ENCODE data around the gene CCDC51. TPM values are rescaled to one million over a fixed set of nuclear protein-coding genes. Genes with fewer than 3 reads are reported as not detected.

Gene CCDC51
- total and polyA plus RNA-seq, 9 of the 15 experiments (the other 6 are each of a cell fraction or from before 2014, with no cell fraction given) = 6.5 to 18.6 (median 15.7) TPM

- TF ChIP-seq, protein P1, sequence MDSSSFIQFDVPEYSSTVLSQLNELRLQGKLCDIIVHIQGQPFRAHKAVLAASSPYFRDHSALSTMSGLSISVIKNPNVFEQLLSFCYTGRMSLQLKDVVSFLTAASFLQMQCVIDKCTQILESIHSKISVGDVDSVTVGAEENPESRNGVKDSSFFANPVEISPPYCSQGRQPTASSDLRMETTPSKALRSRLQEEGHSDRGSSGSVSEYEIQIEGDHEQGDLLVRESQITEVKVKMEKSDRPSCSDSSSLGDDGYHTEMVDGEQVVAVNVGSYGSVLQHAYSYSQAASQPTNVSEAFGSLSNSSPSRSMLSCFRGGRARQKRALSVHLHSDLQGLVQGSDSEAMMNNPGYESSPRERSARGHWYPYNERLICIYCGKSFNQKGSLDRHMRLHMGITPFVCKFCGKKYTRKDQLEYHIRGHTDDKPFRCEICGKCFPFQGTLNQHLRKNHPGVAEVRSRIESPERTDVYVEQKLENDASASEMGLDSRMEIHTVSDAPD (CRISPR knock-in tag; IDR thresholded peaks at IDR 0.05) = no peak
- no peak for TF ChIP-seq REST (IDR thresholded peaks at IDR 0.05; ENCODE audit: borderline replicate concordance)
- no peak for TF ChIP-seq REST (CRISPR knock-in tag; IDR thresholded peaks at IDR 0.05; ENCODE audit: low read depth)
- TF ChIP-seq ZNF311 (CRISPR knock-in tag; IDR thresholded peaks at IDR 0.05) = no peak
- TF ChIP-seq BRF2 (IDR thresholded peaks at IDR 0.05; ENCODE audit: borderline replicate concordance, insufficient read depth, insufficient read length) = no peak
- TF ChIP-seq ZNF717 (CRISPR knock-in tag; IDR thresholded peaks at IDR 0.05) = no peak
- no peak for TF ChIP-seq PML (IDR thresholded peaks at IDR 0.05; ENCODE audit: low read length)
- no peak for TF ChIP-seq CBX8 (IDR thresholded peaks at IDR 0.05; ENCODE audit: borderline replicate concordance, extremely low read depth, low read depth, low read length, poor library complexity, severe bottlenecking)
- TF ChIP-seq CREB1 (IDR thresholded peaks at IDR 0.05) = no peak
- no peak for TF ChIP-seq CREB1 (CRISPR knock-in tag; IDR thresholded peaks at IDR 0.05)
- TF ChIP-seq NCOA1 (IDR thresholded peaks at IDR 0.05; ENCODE audit: low read depth) = no peak
- TF ChIP-seq SREBF2 (CRISPR knock-in tag; IDR thresholded peaks at IDR 0.05) = no peak
- TF ChIP-seq, protein P2, sequence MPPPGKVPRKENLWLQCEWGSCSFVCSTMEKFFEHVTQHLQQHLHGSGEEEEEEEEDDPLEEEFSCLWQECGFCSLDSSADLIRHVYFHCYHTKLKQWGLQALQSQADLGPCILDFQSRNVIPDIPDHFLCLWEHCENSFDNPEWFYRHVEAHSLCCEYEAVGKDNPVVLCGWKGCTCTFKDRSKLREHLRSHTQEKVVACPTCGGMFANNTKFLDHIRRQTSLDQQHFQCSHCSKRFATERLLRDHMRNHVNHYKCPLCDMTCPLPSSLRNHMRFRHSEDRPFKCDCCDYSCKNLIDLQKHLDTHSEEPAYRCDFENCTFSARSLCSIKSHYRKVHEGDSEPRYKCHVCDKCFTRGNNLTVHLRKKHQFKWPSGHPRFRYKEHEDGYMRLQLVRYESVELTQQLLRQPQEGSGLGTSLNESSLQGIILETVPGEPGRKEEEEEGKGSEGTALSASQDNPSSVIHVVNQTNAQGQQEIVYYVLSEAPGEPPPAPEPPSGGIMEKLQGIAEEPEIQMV (tag; conservative IDR thresholded peaks at IDR 0.05; ENCODE audit: low read depth) = no peak
- TF ChIP-seq, protein P3, sequence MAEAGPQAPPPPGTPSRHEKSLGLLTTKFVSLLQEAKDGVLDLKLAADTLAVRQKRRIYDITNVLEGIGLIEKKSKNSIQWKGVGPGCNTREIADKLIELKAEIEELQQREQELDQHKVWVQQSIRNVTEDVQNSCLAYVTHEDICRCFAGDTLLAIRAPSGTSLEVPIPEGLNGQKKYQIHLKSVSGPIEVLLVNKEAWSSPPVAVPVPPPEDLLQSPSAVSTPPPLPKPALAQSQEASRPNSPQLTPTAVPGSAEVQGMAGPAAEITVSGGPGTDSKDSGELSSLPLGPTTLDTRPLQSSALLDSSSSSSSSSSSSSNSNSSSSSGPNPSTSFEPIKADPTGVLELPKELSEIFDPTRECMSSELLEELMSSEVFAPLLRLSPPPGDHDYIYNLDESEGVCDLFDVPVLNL (CRISPR knock-in tag; IDR thresholded peaks at IDR 0.05; ENCODE audit: low read depth) = no peak
- TF ChIP-seq NFRKB (IDR thresholded peaks at IDR 0.05; ENCODE audit: low read depth) = no peak
Observed at GRCh38 chr3:48388966-48389365, 51.0 kb downstream of the CCDC51 start (continued).

All from K562 (cell line).